H1 (cell line): ENCODE measurements around the gene NUP50. TPM values are rescaled to one million over a fixed set of nuclear protein-coding genes. Genes with fewer than 3 reads are reported as not detected.

ENCODE experiments used
- CTCF ChIA-PET: fragments of 300-600 bp; sonication (Branson Sonifier 250); formaldehyde crosslinking; loops from one replicate; lab custom pipeline; 2021; ENCODE audit not compliant: partially characterized antibody; lab: Charles Lee
- POLR2A ChIA-PET: fragments of 300-600 bp; sonication (Branson Sonifier 250); formaldehyde crosslinking; loops from one replicate; lab custom pipeline; 2021; ENCODE audit warnings: inconsistent platforms; ENCODE audit not compliant: partially characterized antibody; lab: Charles Lee
- DNase-seq, 2 experiments: peaks; one replicate each; pipeline versions ENCODE4 v3.0.0 to v3.0.0-alpha.2; 2010 to 2022; ENCODE audit warnings: low spot score in 2 of 2, low read depth in 1 of 2, mixed read lengths in 1 of 2
- FAIRE-seq: peaks from 2 replicates; lab custom pipeline; 2011; peaks lifted over from hg19 to GRCh38; lab: Jason Lieb, UNC
- H2AFZ ChIP-seq: 2 replicates; pipeline ENCODE4 v1.8.1; 2012; ENCODE audit warnings: low read length, inconsistent platforms
- H2AK5ac ChIP-seq: 2 replicates; pipeline ENCODE4 v1.6.1; 2013; ENCODE audit warnings: low read depth, low read length
- H2BK120ac ChIP-seq: replicated peaks from 2 replicates; pipeline ENCODE3; 2013; ENCODE audit warnings: low read depth, low read length, inconsistent platforms
- H2BK12ac ChIP-seq: 2 replicates; pipeline ENCODE4 v1.6.1; 2013; ENCODE audit warnings: low read depth, low read length
- H2BK15ac ChIP-seq: 2 replicates; pipeline ENCODE4 v1.6.1; 2013; ENCODE audit warnings: low read length
- H2BK20ac ChIP-seq: 2 replicates; pipeline ENCODE4 v1.6.1; 2013; ENCODE audit warnings: low read length
- H2BK5ac ChIP-seq: 2 replicates; pipeline ENCODE4 v1.6.1; 2013; ENCODE audit warnings: low read depth, low read length
- H3K14ac ChIP-seq: 2 replicates; pipeline ENCODE4 v1.6.1; 2013; ENCODE audit warnings: inconsistent platforms; ENCODE audit not compliant: insufficient read length
- H3K18ac ChIP-seq: 2 replicates; pipeline ENCODE4 v1.6.1; 2013; ENCODE audit warnings: low read length; ENCODE audit errors: extremely low read depth
- H3K23ac ChIP-seq: 2 replicates; pipeline ENCODE4 v1.6.1; 2013; ENCODE audit warnings: inconsistent platforms; ENCODE audit not compliant: insufficient read length
- H3K23me2 ChIP-seq: 2 replicates; pipeline ENCODE4 v1.6.1; 2013; ENCODE audit warnings: low read depth, low read length
- H3K27ac ChIP-seq: 2 replicates; pipeline ENCODE4 v1.6.1; 2011; ENCODE audit warnings: low read depth, low read length, inconsistent platforms
- H3K27me3 ChIP-seq, 4 experiments: replicated peaks in 1 of 4; 1 replicate in 1 of 4; 2 replicates in 3 of 4; pipeline versions ENCODE4 v1.6.1 to v1.8.1; 2011 to 2013; ENCODE audit warnings: low read length in 3 of 4, mild to moderate bottlenecking in 3 of 4, inconsistent platforms in 2 of 4, mixed read lengths in 2 of 4, moderate library complexity in 1 of 4; ENCODE audit not compliant: control insufficient read depth in 3 of 4, insufficient read depth in 3 of 4; ENCODE audit errors: extremely low read depth in 1 of 4
- H3K36me3 ChIP-seq, 4 experiments: 2 replicates each; pipeline versions ENCODE4 v1.6.1 to v1.8.1; 2011 to 2013; ENCODE audit warnings: mild to moderate bottlenecking in 4 of 4, low read length in 3 of 4, moderate library complexity in 2 of 4, control low read depth in 1 of 4, inconsistent platforms in 1 of 4; ENCODE audit not compliant: insufficient read depth in 4 of 4, control insufficient read depth in 2 of 4
- H3K4ac ChIP-seq: replicated peaks from 2 replicates; pipeline ENCODE3; 2013; ENCODE audit warnings: low read length, low read depth, mixed read lengths, inconsistent platforms; ENCODE audit not compliant: insufficient read length
- H3K4me1 ChIP-seq, 4 experiments: replicated peaks in 1 of 4; 1 replicate in 1 of 4; 2 replicates in 3 of 4; pipeline versions ENCODE4 v1.6.1 to v1.8.1; 2011 to 2013; ENCODE audit warnings: low read length in 3 of 4, inconsistent platforms in 2 of 4, mixed read lengths in 1 of 4; ENCODE audit not compliant: insufficient read depth in 4 of 4, control insufficient read depth in 3 of 4
- H3K4me2 ChIP-seq, 2 experiments: 2 replicates each; pipeline versions ENCODE4 v1.6.1 to v1.8.1; 2011 to 2013; ENCODE audit warnings: low read depth in 2 of 2, low read length in 2 of 2, control low read depth in 1 of 2, inconsistent platforms in 1 of 2, mild to moderate bottlenecking in 1 of 2; ENCODE audit not compliant: insufficient read depth in 1 of 2
- H3K4me3 ChIP-seq, 4 experiments: fragments of 200-600, 300-600 bp in 1 of 4; sonication (generic), shearing (Covaris generic), sonication (Bioruptor Twin) in 1 of 4; 2 replicates each; pipeline versions ENCODE4 v1.5.1 to v1.8.1; 2011 to 2016; ENCODE audit warnings: low read length in 4 of 4, low read depth in 3 of 4, control low read depth in 2 of 4, inconsistent platforms in 2 of 4, mild to moderate bottlenecking in 2 of 4, mixed read lengths in 1 of 4, moderate library complexity in 1 of 4; ENCODE audit not compliant: insufficient read depth in 2 of 4; ENCODE audit errors: extremely low read depth in 1 of 4
- H3K56ac ChIP-seq: replicated peaks from 2 replicates; pipeline ENCODE3; 2013; ENCODE audit warnings: low read depth, mild to moderate bottlenecking, mixed read lengths, low read length, inconsistent platforms; ENCODE audit not compliant: insufficient read length
- H3K79me1 ChIP-seq: 2 replicates; pipeline ENCODE4 v1.6.1; 2013; ENCODE audit warnings: low read depth, low read length, control low read depth
- H3K79me2 ChIP-seq, 2 experiments: 2 replicates each; pipeline versions ENCODE4 v1.6.1 to v1.8.1; 2012 to 2013; ENCODE audit warnings: low read length in 2 of 2, mild to moderate bottlenecking in 2 of 2, inconsistent platforms in 1 of 2; ENCODE audit not compliant: insufficient read depth in 2 of 2, control insufficient read depth in 1 of 2
- H3K9ac ChIP-seq, 4 experiments: replicated peaks in 1 of 4; 1 replicate in 1 of 4; 2 replicates in 3 of 4; pipeline versions ENCODE4 v1.6.1 to v1.8.1; 2011 to 2013; ENCODE audit warnings: low read depth in 3 of 4, low read length in 3 of 4, control low read depth in 2 of 4, mild to moderate bottlenecking in 2 of 4, moderate library complexity in 2 of 4, inconsistent platforms in 1 of 4; ENCODE audit errors: extremely low read depth in 1 of 4
- H3K9me3 ChIP-seq, 2 experiments: 2 replicates each; pipeline versions ENCODE4 v1.6.1 to v1.8.1; 2012 to 2013; ENCODE audit warnings: mild to moderate bottlenecking in 2 of 2, moderate library complexity in 2 of 2, control low read depth in 1 of 2, inconsistent platforms in 1 of 2, low read depth in 1 of 2, low read length in 1 of 2, mixed read lengths in 1 of 2; ENCODE audit not compliant: insufficient read depth in 2 of 2
- H4K20me1 ChIP-seq, 2 experiments: replicated peaks in 1 of 2; 2 replicates each; pipeline versions ENCODE3 to v1.8.1; 2011 to 2013; ENCODE audit warnings: inconsistent platforms in 2 of 2, low read length in 2 of 2, mild to moderate bottlenecking in 1 of 2; ENCODE audit not compliant: insufficient read depth in 2 of 2, control insufficient read depth in 1 of 2
- H4K5ac ChIP-seq: 2 replicates; pipeline ENCODE4 v1.6.1; 2013; ENCODE audit warnings: low read length, low read depth, mixed read lengths, inconsistent platforms; ENCODE audit not compliant: insufficient read length
- H4K8ac ChIP-seq: 2 replicates; pipeline ENCODE4 v1.8.0; 2013; ENCODE audit warnings: mild to moderate bottlenecking, moderate library complexity, low read length, inconsistent platforms; ENCODE audit not compliant: insufficient read depth; ENCODE audit errors: extremely low read depth
- H4K91ac ChIP-seq: replicated peaks from 2 replicates; pipeline ENCODE3; 2013; ENCODE audit warnings: low read length, mixed read lengths, inconsistent platforms; ENCODE audit not compliant: insufficient read length
- CTBP2 ChIP-seq: IDR thresholded peaks from 2 replicates; pipeline ENCODE4 v1.7.0; 2011; ENCODE audit warnings: borderline replicate concordance, mild to moderate bottlenecking, moderate library complexity, mixed read lengths, low read length; ENCODE audit not compliant: insufficient read depth, insufficient read length
- JUN ChIP-seq: IDR thresholded peaks from 2 replicates; pipeline ENCODE4 v1.6.1; 2011; ENCODE audit warnings: low read depth, mild to moderate bottlenecking, improper control_type of control experiment, low read length
- KDM5A ChIP-seq: fragments of 200-600 bp; IDR thresholded peaks from 2 replicates; pipeline ENCODE4 v1.7.1; 2012; ENCODE audit warnings: mild to moderate bottlenecking, low read length, inconsistent platforms, mixed read lengths
- POLR2A ChIP-seq, 2 experiments: IDR thresholded peaks; 1 replicate in 1 of 2; 2 replicates in 1 of 2; pipeline ENCODE4 v1.6.1; 2011; ENCODE audit warnings: low read depth in 2 of 2, low read length in 2 of 2, mild to moderate bottlenecking in 2 of 2; ENCODE audit errors: control extremely low read depth in 1 of 2
- POLR2AphosphoS5 ChIP-seq: IDR thresholded peaks from 2 replicates; pipeline ENCODE4 v1.6.1; 2011; ENCODE audit warnings: low read depth, low read length
- RBBP5 ChIP-seq: IDR thresholded peaks from 2 replicates; pipeline ENCODE4 v1.7.1; 2012; ENCODE audit warnings: low read depth, mild to moderate bottlenecking, inconsistent platforms, low read length, moderate library complexity, borderline replicate concordance
- RNF2 ChIP-seq: fragments of 200-900, 300-1000 bp; sonication (generic); IDR thresholded peaks from 2 replicates; pipeline ENCODE4 v1.7.1; 2016; ENCODE audit warnings: borderline replicate concordance, low read depth, mild to moderate bottlenecking, antibody characterized with exemption, low read length; ENCODE audit not compliant: poor library complexity, severe bottlenecking; ENCODE audit errors: missing control alignments
- SIN3A ChIP-seq, 2 experiments: IDR thresholded peaks in 1 of 2; conservative IDR thresholded peaks in 1 of 2; 2 replicates each; pipeline ENCODE4 v1.6.1; 2011 to 2012; ENCODE audit warnings: low read length in 2 of 2, improper control_type of control experiment in 1 of 2, low read depth in 1 of 2, mild to moderate bottlenecking in 1 of 2
- SP4 ChIP-seq: IDR thresholded peaks from 2 replicates; pipeline ENCODE4 v1.6.1; 2012; ENCODE audit warnings: low read length, inconsistent platforms
- TCF12 ChIP-seq: IDR thresholded peaks from 2 replicates; pipeline ENCODE4 v1.6.1; 2011; ENCODE audit warnings: low read depth, mild to moderate bottlenecking, low read length
- ZNF274 ChIP-seq: IDR thresholded peaks from 2 replicates; pipeline ENCODE4 v1.7.0; 2012; ENCODE audit warnings: low read length, borderline replicate concordance; ENCODE audit errors: extremely low read depth
- WGBS, 2 experiments: shearing (Covaris generic) in 1 of 2; methylation state at CpG; one replicate each; pipeline versions ENCODE4 v1.1.6 to v1.1.7; 2013 to 2015; ENCODE audit warnings: low lambda C conversion rate in 2 of 2, mixed read lengths in 2 of 2, inconsistent platforms in 1 of 2, low coverage in 1 of 2, missing lambda C conversion rate in 1 of 2; ENCODE audit not compliant: insufficient replicate concordance in 2 of 2, insufficient coverage in 1 of 2, insufficient read length in 1 of 2; ENCODE audit errors: extremely low coverage in 1 of 2, missing lambda C conversion rate in 1 of 2; 5-methylcytosine and 5-hydroxymethylcytosine counted together
- polyA plus RNA-seq, 7 experiments: library from polyadenylated mRNA; depleted of rRNA in 3 of 7; stranded (reverse) in 5 of 7; unstranded in 2 of 7; fragments of >200 nt in 5 of 7; fragments of 200-250 nt in 2 of 7; gene quantifications; 1 replicate in 5 of 7; 2 replicates in 1 of 7; 4 replicates in 1 of 7; pipeline versions ENCODE4 v1.2.1 to v1.2.3, GENCODE V29; 2011 to 2013; ENCODE audit warnings: missing spikeins in 2 of 7, mixed read lengths in 2 of 7
- total RNA-seq: library from RNA; stranded (reverse); fragmentation: NEBNext Ultra II Directional; extraction: Animal tissue kit (Norgen Biotek cat#: 25700); gene quantifications from 2 replicates; pipeline ENCODE4 v1.2.1, GENCODE V29; 2021

The NUP50 gene
- total and polyA plus RNA-seq, 2 of the 8 experiments (the other 6 are each of a cell fraction or from before 2014, with no cell fraction given): 20.0 to 112 TPM

GRCh38 chr22:45179276-45180049, 15.7 kb downstream of the NUP50 start:
- Histone ChIP-seq H4K8ac (no peak overlapping the region), H2BK5ac (no peak overlapping the region)
- TF ChIP-seq RBBP5 (no peak), TCF12 (no peak), RNF2 (no peak), POLR2AphosphoS5 (no peak), SIN3A (conservative IDR thresholded peaks at IDR 0.05 in 1 of 2, IDR thresholded peaks at IDR 0.05 in 1 of 2; ENCODE audit: low read depth in 1 of 2, low read length in 2 of 2) (no peak), CTBP2 (no peak), SP4 (no peak), JUN (no peak), ZNF274 (no peak), KDM5A (no peak), POLR2A (IDR thresholded peaks at IDR 0.05; ENCODE audit: control extremely low read depth in 1 of 2, low read depth in 2 of 2, low read length in 2 of 2) (no peak; a peak in 1 of 3 replicates)

More at GRCh38 chr22:45179276-45180049, 15.7 kb downstream of the NUP50 start:
- Histone ChIP-seq H3K79me2 (peaks cover 0 to 57% of the 10 kb centered on the region in 2 experiments; a peak in 2 of 4 replicates), H2AFZ (no peak overlapping the region), H3K9me3 (no peaks in the 10 kb centered on the region), H3K79me1 (peaks cover 11% of the 10 kb centered on the region), H3K4me3 (no peak overlapping the region), H3K4me1 (peaks cover 0 to 3% (median 1%) of the 10 kb centered on the region in 4 experiments; a peak in 3 of 7 replicates), H2BK20ac (no peak overlapping the region), H2BK120ac (no peak overlapping the region), H4K20me1 (peaks cover 9 to 11% of the 10 kb centered on the region in 2 experiments), H3K14ac (no peak overlapping the region), H2BK12ac (no peak overlapping the region), H3K36me3 (peaks cover 17 to 63% (median 36%) of the 10 kb centered on the region in 4 experiments), H3K9ac (no peak overlapping the region), H2AK5ac (no peak overlapping the region), H3K23ac (no peak overlapping the region), H3K4me2 (no peak overlapping the region), H3K56ac (no peak overlapping the region), H4K91ac (peak overlapping the region; percentile 65), H3K18ac (no peak overlapping the region), H2BK15ac (no peak overlapping the region), H4K5ac (no peak overlapping the region), H3K4ac (no peak overlapping the region), H3K23me2 (no peaks in the 10 kb centered on the region), H3K27ac (no peak overlapping the region), H3K27me3 (no peaks in the 10 kb centered on the region)
- WGBS, 2 experiments: 99% methylated on average over 9 of the region's 9 CpGs; no CpG with 5 or more reads in 1 of the 2 experiments
- ChIA-PET POLR2A (interaction anchor here (0.6 to 1.3 kb wide), 4 partner anchors 12 to 219 kb away, joined by 3 to 5 read pairs (median 3); no protein-coding TSS in a partner anchor), CTCF (interaction anchor here (1.6 to 1.9 kb wide), 2 partner anchors 9 to 29 kb away, joined by 4 to 5 read pairs; no protein-coding TSS in a partner anchor)
- FAIRE-seq (no peak), DNase-seq (no peak)
